Measurements from ENCODE around the gene TESPA1.
A peak's percentile ranks its signal among the peaks of the same experiment; 100 is the strongest.
"Not testable (repeated sequence)": the region's sequence is repeated elsewhere in the genome, so short reads cannot be mapped to it uniquely, and the experiment has no call there.

The TESPA1 gene

GRCh38 chr12:54984658-54985376 is at the start of gene TESPA1:
TESPA1 (minus strand) TSS chr12:54984762; CDS start chr12:54974562, 10,200 bp downstream.
- peak; percentile 86 for DNase-seq

GRCh38 chr12:55034218-55034617 is 49.7 kb upstream of the TESPA1 start:
- DNase-seq, result no peak

GRCh38 chr12:55025508-55025907 is 40.9 kb upstream of the TESPA1 start:
- no peak for DNase-seq

GRCh38 chr12:55024575-55024974 is 40.0 kb upstream of the TESPA1 start:
- no peak for DNase-seq

GRCh38 chr12:55019784-55020183 is 35.2 kb upstream of the TESPA1 start, which contains the start of gene NEUROD4:
NEUROD4 (plus strand) TSS chr12:55019974; CDS start chr12:55026440, 6,466 bp downstream.
- peak; percentile 30 for DNase-seq

- no peak for DNase-seq
These were observed 32.9 kb upstream of the TESPA1 start for GRCh38 chr12:55017416-55017925.

- no peak for DNase-seq
These were observed 24.5 kb upstream of the TESPA1 start for GRCh38 chr12:55008944-55009585.

GRCh38 chr12:55002355-55002754 is 17.8 kb upstream of the TESPA1 start:
- DNase-seq, result no peak

GRCh38 chr12:55001198-55001868 is 16.8 kb upstream of the TESPA1 start:
- DNase-seq, result no peak

- DNase-seq, result no peak
These were observed 14.5 kb upstream of the TESPA1 start for GRCh38 chr12:54998958-54999510.

GRCh38 chr12:54997929-54998522 is 13.5 kb upstream of the TESPA1 start:
- DNase-seq, result no peak

- no peak for DNase-seq
These were observed 11.6 kb upstream of the TESPA1 start for GRCh38 chr12:54996205-54996604.

- peak; percentile 47 for DNase-seq
These were observed 8.7 kb upstream of the TESPA1 start for GRCh38 chr12:54993181-54993835.

- no peak for DNase-seq
These were observed 7.4 kb upstream of the TESPA1 start for GRCh38 chr12:54991991-54992375.

GRCh38 chr12:54991161-54991990 is 6.8 kb upstream of the TESPA1 start:
- peak; percentile 5 for DNase-seq

- no peak for DNase-seq
These were observed 5.3 kb upstream of the TESPA1 start for GRCh38 chr12:54989829-54990228.

GRCh38 chr12:54988402-54989054 is 4.0 kb upstream of the TESPA1 start:
- no peak for DNase-seq

GRCh38 chr12:54987611-54988231 is 3.2 kb upstream of the TESPA1 start:
- DNase-seq, result no peak

- DNase-seq, result not testable (repeated sequence)
These were observed 2.2 kb upstream of the TESPA1 start for GRCh38 chr12:54986773-54987172.

- no peak for DNase-seq
These were observed 943 bp downstream of the TESPA1 start for GRCh38 chr12:54983536-54984101.
